HG02623 (cell line): ENCODE results near the gene SLAIN1.

Experiments used
- ATAC-seq: cut with Tn5 transposase; IDR thresholded peaks from one replicate; pipeline ENCODE4 v1.9.1; 2021; ENCODE audit warnings: moderate library complexity; ENCODE audit not compliant: unreplicated experiment

SLAIN1 gene

GRCh38 chr13:77714119-77714755 is 16.8 kb downstream of the SLAIN1 start:
- ATAC-seq: no peak

- peak; percentile 40 for ATAC-seq
Observed at GRCh38 chr13:77715233-77715891, 17.9 kb downstream of the SLAIN1 start.

GRCh38 chr13:77716692-77717091 is 19.2 kb downstream of the SLAIN1 start:
- ATAC-seq: no peak

- no peak for ATAC-seq
Observed at GRCh38 chr13:77717508-77717907, 20.0 kb downstream of the SLAIN1 start.

GRCh38 chr13:77719128-77719527 is 21.6 kb downstream of the SLAIN1 start:
- ATAC-seq: no peak

- no peak for ATAC-seq
Observed at GRCh38 chr13:77720988-77721387, 23.5 kb downstream of the SLAIN1 start.

- ATAC-seq: peak; percentile 46
Observed at GRCh38 chr13:77724092-77724491, 26.6 kb downstream of the SLAIN1 start.

GRCh38 chr13:77725071-77725470 is 27.6 kb downstream of the SLAIN1 start:
- ATAC-seq: no peak

GRCh38 chr13:77728265-77729125 is 31.0 kb downstream of the SLAIN1 start:
- no peak for ATAC-seq

GRCh38 chr13:77729502-77730221 is 32.2 kb downstream of the SLAIN1 start:
- peak; percentile 98 for ATAC-seq

GRCh38 chr13:77730572-77730971 is 33.1 kb downstream of the SLAIN1 start:
- no peak for ATAC-seq

- ATAC-seq: no peak
Observed at GRCh38 chr13:77732287-77732686, 34.8 kb downstream of the SLAIN1 start.

- no peak for ATAC-seq
Observed at GRCh38 chr13:77733674-77734073, 36.2 kb downstream of the SLAIN1 start.

GRCh38 chr13:77737583-77738200 is 40.2 kb downstream of the SLAIN1 start:
- ATAC-seq: peak; percentile 75

- ATAC-seq: no peak
Observed at GRCh38 chr13:77740097-77740735, 42.7 kb downstream of the SLAIN1 start.

- no peak for ATAC-seq
Observed at GRCh38 chr13:77740931-77741596, 43.6 kb downstream of the SLAIN1 start.

- no peak for ATAC-seq
Observed at GRCh38 chr13:77741597-77741972, 44.1 kb downstream of the SLAIN1 start.

- ATAC-seq: no peak
Observed at GRCh38 chr13:77742801-77743200, 45.3 kb downstream of the SLAIN1 start.

GRCh38 chr13:77745784-77746183 is 48.3 kb downstream of the SLAIN1 start:
- no peak for ATAC-seq
